GM19328 (cell line): ENCODE measurements around the gene GATD1.
A peak's percentile ranks its signal among the peaks of the same experiment; 100 is the strongest.

ENCODE experiments used
- ATAC-seq: cut with Tn5 transposase; IDR thresholded peaks from one replicate; pipeline ENCODE4 v1.9.1; 2021; ENCODE audit warnings: mild to moderate bottlenecking, moderate library complexity; ENCODE audit not compliant: unreplicated experiment

Gene GATD1

GRCh38 chr11:782264-783174 lies 5.2 kb upstream of the GATD1 start:
- no peak for ATAC-seq

- no peak for ATAC-seq
Measured at GRCh38 chr11:779955-780532, 2.8 kb upstream of the GATD1 start.

- no peak for ATAC-seq
Measured at GRCh38 chr11:778976-779954, 2.0 kb upstream of the GATD1 start.

- peak; percentile 37 for ATAC-seq
Measured at GRCh38 chr11:776561-777287, 563 bp downstream of the GATD1 start.

- no peak for ATAC-seq
Measured at GRCh38 chr11:776263-776560, 1.1 kb downstream of the GATD1 start.

GRCh38 chr11:774873-775592 lies 2.3 kb downstream of the GATD1 start:
- ATAC-seq, result no peak

GRCh38 chr11:773830-774229 lies 3.5 kb downstream of the GATD1 start:
- ATAC-seq, result no peak

GRCh38 chr11:773425-773824 lies 3.9 kb downstream of the GATD1 start:
- no peak for ATAC-seq

- no peak for ATAC-seq
Measured at GRCh38 chr11:772429-773390, 4.6 kb downstream of the GATD1 start.

GRCh38 chr11:771617-772204 lies 5.6 kb downstream of the GATD1 start:
- no peak for ATAC-seq

- ATAC-seq, result no peak
Measured at GRCh38 chr11:770642-771616, 6.4 kb downstream of the GATD1 start.

GRCh38 chr11:769887-770641 lies 7.2 kb downstream of the GATD1 start:
- ATAC-seq, result no peak

- no peak for ATAC-seq
Measured at GRCh38 chr11:767238-767637, 10.0 kb downstream of the GATD1 start.

GRCh38 chr11:766936-767210 lies 10.4 kb downstream of the GATD1 start:
- no peak for ATAC-seq

- ATAC-seq, result no peak
Measured at GRCh38 chr11:766106-766935, 11.0 kb downstream of the GATD1 start.

GRCh38 chr11:765802-766091 lies 11.5 kb downstream of the GATD1 start:
- no peak for ATAC-seq
